Neural cell (in vitro differentiated cells): Measurements from ENCODE around the gene ORC1. TPM values are rescaled to one million over a fixed set of nuclear protein-coding genes. Genes with fewer than 3 reads are reported as not detected.

ENCODE experiments used
- H2AFZ ChIP-seq: fragments of 200-600, 300-800 bp; sonication (generic), shearing (Covaris generic); 2 replicates; pipeline ENCODE4 v1.6.0; 2014; ENCODE audit warnings: low read depth, mild to moderate bottlenecking, antibody characterized with exemption, low read length, moderate library complexity
- H3F3A ChIP-seq: fragments of 200-600 bp; shearing (Covaris generic); 2 replicates; pipeline ENCODE4 v1.6.1; 2016; ENCODE audit warnings: mild to moderate bottlenecking, moderate library complexity, mixed read lengths, antibody characterized with exemption, low read length; ENCODE audit not compliant: insufficient read depth, poor library complexity, severe bottlenecking
- H3K27ac ChIP-seq: fragments of 200-600, 300-800 bp; sonication (generic), shearing (Covaris generic); 2 replicates; pipeline ENCODE4 v1.5.1; 2014; ENCODE audit warnings: mild to moderate bottlenecking, low read length, moderate library complexity
- H3K27me3 ChIP-seq: fragments of 300-800, 200-600 bp; sonication (generic), shearing (Covaris generic); 2 replicates; pipeline ENCODE4 v1.6.0; 2014; ENCODE audit warnings: mild to moderate bottlenecking, low read depth, low read length, moderate library complexity; ENCODE audit not compliant: insufficient read depth
- H3K36me3 ChIP-seq: fragments of 300-800, 200-600 bp; sonication (generic), shearing (Covaris generic); 2 replicates; pipeline ENCODE4 v1.5.1; 2014; ENCODE audit warnings: mild to moderate bottlenecking, antibody characterized with exemption, low read length, moderate library complexity; ENCODE audit not compliant: insufficient read depth
- H3K4me2 ChIP-seq: fragments of 300-800, 200-600 bp; sonication (generic), shearing (Covaris generic); 2 replicates; pipeline ENCODE4 v1.6.0; 2014; ENCODE audit warnings: mild to moderate bottlenecking, low read length
- H3K4me3 ChIP-seq: fragments of 300-800, 200-600 bp; sonication (generic), shearing (Covaris generic); 2 replicates; pipeline ENCODE4 v1.5.1; 2014; ENCODE audit warnings: mild to moderate bottlenecking, low read length, moderate library complexity
- H3K79me2 ChIP-seq: fragments of 200-600 bp; shearing (Covaris generic); replicated peaks from 2 replicates; pipeline ENCODE4 v1.6.0; 2014; ENCODE audit warnings: mild to moderate bottlenecking, low read length, moderate library complexity; ENCODE audit not compliant: insufficient read depth
- H3K9ac ChIP-seq: fragments of 300-800, 200-600 bp; sonication (generic), shearing (Covaris generic); 2 replicates; pipeline ENCODE4 v1.6.1; 2016; ENCODE audit warnings: mild to moderate bottlenecking, low read length, mixed read lengths
- H3K9me2 ChIP-seq: fragments of 200-600 bp; shearing (Covaris generic); 2 replicates; pipeline ENCODE4 v1.6.1; 2016; ENCODE audit warnings: mild to moderate bottlenecking, low read length, mixed read lengths; ENCODE audit not compliant: insufficient read depth
- H3K9me3 ChIP-seq: fragments of 200-600, 300-800 bp; sonication (generic), shearing (Covaris generic); 2 replicates; pipeline ENCODE4 v1.6.1; 2016; ENCODE audit warnings: mild to moderate bottlenecking, mixed run types, low read length, moderate library complexity, mixed read lengths
- H4K20me1 ChIP-seq: fragments of 200-600 bp; shearing (Covaris generic); 2 replicates; pipeline ENCODE4 v1.6.1; 2016; ENCODE audit warnings: mild to moderate bottlenecking, mixed run types; ENCODE audit not compliant: insufficient read depth
- EP300 ChIP-seq: fragments of 450-650 bp; conservative IDR thresholded peaks from 2 replicates; pipeline ENCODE4 v1.6.1; 2014; ENCODE audit warnings: antibody characterized with exemption, mild to moderate bottlenecking, moderate library complexity; ENCODE audit not compliant: poor library complexity, severe bottlenecking
- EZH2 ChIP-seq: fragments of 200-600, 300-800 bp; shearing (Covaris generic), sonication (generic); IDR thresholded peaks from 2 replicates; pipeline ENCODE4 v1.6.1; 2014; ENCODE audit warnings: antibody characterized with exemption, low read length, borderline replicate concordance, mild to moderate bottlenecking; ENCODE audit not compliant: insufficient read depth, poor library complexity, severe bottlenecking
- MXI1 ChIP-seq: fragments of 450-650 bp; conservative IDR thresholded peaks from 2 replicates; pipeline ENCODE4 v1.6.1; 2014; ENCODE audit warnings: antibody characterized with exemption, mild to moderate bottlenecking; ENCODE audit not compliant: poor library complexity, severe bottlenecking
- POLR2AphosphoS5 ChIP-seq: IDR thresholded peaks from 2 replicates; pipeline ENCODE4 v1.6.1; 2012
- RAD21 ChIP-seq: fragments of 450-650 bp; conservative IDR thresholded peaks from 2 replicates; pipeline ENCODE4 v1.6.1; 2014; ENCODE audit warnings: antibody characterized with exemption, mild to moderate bottlenecking, moderate library complexity
- SMC3 ChIP-seq: fragments of 450-650 bp; conservative IDR thresholded peaks from 2 replicates; pipeline ENCODE4 v1.6.1; 2014; ENCODE audit warnings: antibody characterized with exemption, mild to moderate bottlenecking, moderate library complexity; ENCODE audit not compliant: poor library complexity
- TAF1 ChIP-seq: IDR thresholded peaks from 2 replicates; pipeline ENCODE4 v1.6.1; 2012; ENCODE audit warnings: low read depth
- polyA plus RNA-seq: library from polyadenylated mRNA; depleted of rRNA; stranded (reverse); fragments of >200 nt; gene quantifications from 2 replicates; pipeline ENCODE4 v1.2.3, GENCODE V29; 2014
- TF ChIP-seq, protein P1 (sequence below): IDR thresholded peaks from 2 replicates; pipeline ENCODE4 v1.6.1; 2012; ENCODE audit warnings: borderline replicate concordance
- TF ChIP-seq, protein P2 (sequence below): fragments of 450-650 bp; IDR thresholded peaks from 2 replicates; pipeline ENCODE4 v1.5.1; 2014; ENCODE audit warnings: antibody characterized with exemption, mild to moderate bottlenecking, moderate library complexity; ENCODE audit not compliant: poor library complexity, severe bottlenecking

Gene ORC1
- polyA plus RNA-seq, 1 donor from 2014 or later: 0.64 TPM

DNA sequence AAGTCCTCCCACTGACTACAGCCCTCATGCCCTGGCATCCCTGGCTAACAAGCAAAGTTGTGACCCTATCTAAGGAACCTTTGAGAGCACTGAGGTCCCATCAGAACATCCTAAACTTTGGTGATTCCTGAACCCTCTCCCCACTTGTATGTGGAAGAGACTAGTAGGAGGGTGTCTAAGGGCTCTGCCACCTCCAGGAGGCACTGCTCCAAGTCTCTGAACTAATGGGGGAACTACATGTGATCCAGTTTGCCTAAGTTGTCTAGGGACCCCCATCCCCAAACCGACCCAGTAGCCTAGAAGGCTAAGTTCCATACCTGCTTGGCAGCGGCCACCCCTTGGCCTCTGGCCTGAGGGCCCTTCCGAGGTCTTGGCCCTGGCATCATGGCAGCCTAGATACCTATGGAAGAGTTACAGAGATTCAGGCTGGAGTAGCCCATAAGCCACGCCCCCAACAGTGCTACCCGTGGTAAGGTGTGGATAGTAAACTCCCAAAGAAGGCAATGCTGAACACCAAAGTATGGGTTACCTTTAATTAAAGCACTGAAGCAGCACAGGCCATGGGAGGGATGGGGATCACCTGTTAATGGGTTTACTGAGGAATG is 39.9 kb downstream of the ORC1 start:
- peak overlapping the region; percentile 93 for H3K9ac ChIP-seq
- peaks cover 18% of the 10 kb centered on the region for H3K79me2 ChIP-seq
- H4K20me1 ChIP-seq: no peaks in the 10 kb centered on the region
- H2AFZ ChIP-seq: no peak overlapping the region
- H3K4me3 ChIP-seq: peak overlapping the region; percentile 98
- no peaks in the 10 kb centered on the region for H3F3A ChIP-seq
- no peak overlapping the region for H3K27ac ChIP-seq
- no peaks in the 10 kb centered on the region for H3K9me3 ChIP-seq
- no peak for TF ChIP-seq EZH2
- no peak for TF ChIP-seq SMC3
- no peak for TF ChIP-seq MXI1
- TF ChIP-seq RAD21: no peak
- TF ChIP-seq, protein P1, sequence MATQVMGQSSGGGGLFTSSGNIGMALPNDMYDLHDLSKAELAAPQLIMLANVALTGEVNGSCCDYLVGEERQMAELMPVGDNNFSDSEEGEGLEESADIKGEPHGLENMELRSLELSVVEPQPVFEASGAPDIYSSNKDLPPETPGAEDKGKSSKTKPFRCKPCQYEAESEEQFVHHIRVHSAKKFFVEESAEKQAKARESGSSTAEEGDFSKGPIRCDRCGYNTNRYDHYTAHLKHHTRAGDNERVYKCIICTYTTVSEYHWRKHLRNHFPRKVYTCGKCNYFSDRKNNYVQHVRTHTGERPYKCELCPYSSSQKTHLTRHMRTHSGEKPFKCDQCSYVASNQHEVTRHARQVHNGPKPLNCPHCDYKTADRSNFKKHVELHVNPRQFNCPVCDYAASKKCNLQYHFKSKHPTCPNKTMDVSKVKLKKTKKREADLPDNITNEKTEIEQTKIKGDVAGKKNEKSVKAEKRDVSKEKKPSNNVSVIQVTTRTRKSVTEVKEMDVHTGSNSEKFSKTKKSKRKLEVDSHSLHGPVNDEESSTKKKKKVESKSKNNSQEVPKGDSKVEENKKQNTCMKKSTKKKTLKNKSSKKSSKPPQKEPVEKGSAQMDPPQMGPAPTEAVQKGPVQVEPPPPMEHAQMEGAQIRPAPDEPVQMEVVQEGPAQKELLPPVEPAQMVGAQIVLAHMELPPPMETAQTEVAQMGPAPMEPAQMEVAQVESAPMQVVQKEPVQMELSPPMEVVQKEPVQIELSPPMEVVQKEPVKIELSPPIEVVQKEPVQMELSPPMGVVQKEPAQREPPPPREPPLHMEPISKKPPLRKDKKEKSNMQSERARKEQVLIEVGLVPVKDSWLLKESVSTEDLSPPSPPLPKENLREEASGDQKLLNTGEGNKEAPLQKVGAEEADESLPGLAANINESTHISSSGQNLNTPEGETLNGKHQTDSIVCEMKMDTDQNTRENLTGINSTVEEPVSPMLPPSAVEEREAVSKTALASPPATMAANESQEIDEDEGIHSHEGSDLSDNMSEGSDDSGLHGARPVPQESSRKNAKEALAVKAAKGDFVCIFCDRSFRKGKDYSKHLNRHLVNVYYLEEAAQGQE: no peak
- no peak for TF ChIP-seq TAF1
- no peak for TF ChIP-seq EP300
- TF ChIP-seq, protein P2, sequence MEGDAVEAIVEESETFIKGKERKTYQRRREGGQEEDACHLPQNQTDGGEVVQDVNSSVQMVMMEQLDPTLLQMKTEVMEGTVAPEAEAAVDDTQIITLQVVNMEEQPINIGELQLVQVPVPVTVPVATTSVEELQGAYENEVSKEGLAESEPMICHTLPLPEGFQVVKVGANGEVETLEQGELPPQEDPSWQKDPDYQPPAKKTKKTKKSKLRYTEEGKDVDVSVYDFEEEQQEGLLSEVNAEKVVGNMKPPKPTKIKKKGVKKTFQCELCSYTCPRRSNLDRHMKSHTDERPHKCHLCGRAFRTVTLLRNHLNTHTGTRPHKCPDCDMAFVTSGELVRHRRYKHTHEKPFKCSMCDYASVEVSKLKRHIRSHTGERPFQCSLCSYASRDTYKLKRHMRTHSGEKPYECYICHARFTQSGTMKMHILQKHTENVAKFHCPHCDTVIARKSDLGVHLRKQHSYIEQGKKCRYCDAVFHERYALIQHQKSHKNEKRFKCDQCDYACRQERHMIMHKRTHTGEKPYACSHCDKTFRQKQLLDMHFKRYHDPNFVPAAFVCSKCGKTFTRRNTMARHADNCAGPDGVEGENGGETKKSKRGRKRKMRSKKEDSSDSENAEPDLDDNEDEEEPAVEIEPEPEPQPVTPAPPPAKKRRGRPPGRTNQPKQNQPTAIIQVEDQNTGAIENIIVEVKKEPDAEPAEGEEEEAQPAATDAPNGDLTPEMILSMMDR: no peak
- TF ChIP-seq POLR2AphosphoS5: no peak
- H3K27me3 ChIP-seq: no peaks in the 10 kb centered on the region
- no peaks in the 10 kb centered on the region for H3K36me3 ChIP-seq
- H3K4me2 ChIP-seq: peak overlapping the region; percentile 100
- no peaks in the 10 kb centered on the region for H3K9me2 ChIP-seq

DNA sequence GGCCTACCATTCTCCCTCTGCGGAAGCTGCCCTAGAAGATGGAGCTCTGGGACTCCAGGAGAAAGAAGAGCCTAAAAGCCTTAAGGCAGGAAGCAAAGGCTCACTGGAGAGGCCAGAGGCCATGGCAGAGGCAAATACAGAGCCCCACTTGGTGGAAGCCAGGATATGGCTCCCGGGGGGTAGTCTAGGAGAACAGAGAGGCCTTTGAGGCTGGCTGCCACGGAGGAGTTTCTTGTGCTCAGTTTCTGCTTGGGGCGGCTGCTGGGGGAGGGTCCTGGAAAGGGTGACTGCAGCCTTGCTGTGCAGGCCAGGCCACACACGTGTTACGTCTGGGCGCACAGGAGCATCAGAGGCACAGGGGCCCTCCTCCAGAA is 43.6 kb downstream of the ORC1 start:
- TF ChIP-seq POLR2AphosphoS5 (no peak), SMC3 (no peak), MXI1 (no peak), RAD21 (no peak), EP300 (no peak), EZH2 (no peak), TAF1 (no peak)
- TF ChIP-seq, protein P2: no peak
- TF ChIP-seq, protein P1: no peak
- H3K27me3 ChIP-seq: no peaks in the 10 kb centered on the region
- H3K9me3 ChIP-seq: no peaks in the 10 kb centered on the region
- no peaks in the 10 kb centered on the region for H3F3A ChIP-seq
- H3K79me2 ChIP-seq: peaks cover 16% of the 10 kb centered on the region
- no peaks in the 10 kb centered on the region for H3K36me3 ChIP-seq
- no peak overlapping the region for H3K4me3 ChIP-seq
- H3K9ac ChIP-seq: no peak overlapping the region
- H3K4me2 ChIP-seq: no peak overlapping the region
- no peak overlapping the region for H3K27ac ChIP-seq
- no peaks in the 10 kb centered on the region for H4K20me1 ChIP-seq
- H2AFZ ChIP-seq: no peak overlapping the region
- no peaks in the 10 kb centered on the region for H3K9me2 ChIP-seq
